Upper lobe of left lung (tissue), 6 donors: ENCODE measurements around the gene BNC2. TPM values are rescaled to one million over a fixed set of nuclear protein-coding genes. Genes with fewer than 3 reads are reported as not detected.

ENCODE experiments used
- ATAC-seq, 2 donors: fragments of 200-7000 bp; cut with Tn5 transposase; one replicate each; pipeline ENCODE4 v1.9.1; 2022; ENCODE audit warnings: mild to moderate bottlenecking in 2 of 2, moderate library complexity in 2 of 2; ENCODE audit not compliant: low FRiP score in 2 of 2
- DNase-seq, 2 donors: peaks; one replicate each; pipeline ENCODE4 v3.0.0-alpha.2; 2019 to 2020
- H3K27ac ChIP-seq, 4 donors: fragments of 200-600 bp; sonication (generic); one replicate each; pipeline ENCODE4 v1.5.1; 2016 to 2019
- H3K27me3 ChIP-seq, 4 donors: fragments of 200-600 bp; sonication (generic); one replicate each; pipeline ENCODE4 v1.5.1; 2017 to 2019
- H3K36me3 ChIP-seq, 4 donors: fragments of 200-600 bp; sonication (generic); one replicate each; pipeline ENCODE4 v1.5.1; 2016 to 2019
- H3K4me1 ChIP-seq, 4 donors: fragments of 200-600 bp; sonication (generic); one replicate each; pipeline ENCODE4 v1.5.1; 2018 to 2019
- H3K4me3 ChIP-seq, 4 donors: fragments of 200-600 bp; sonication (generic); one replicate each; pipeline ENCODE4 v1.5.1; 2017 to 2019; ENCODE audit warnings: mild to moderate bottlenecking in 2 of 4, moderate library complexity in 1 of 4
- H3K9me3 ChIP-seq, 4 donors: fragments of 200-600 bp; sonication (generic); one replicate each; pipeline ENCODE4 v1.5.1; 2018 to 2019
- CTCF ChIP-seq, 6 experiments: fragments of 450-650 bp in 4 of 6; fragments of 200-600 bp in 2 of 6; sonication (generic) in 2 of 6; IDR thresholded peaks; one replicate each; pipeline ENCODE4 v1.5.1; 2016 to 2019; ENCODE audit warnings: antibody characterized with exemption in 6 of 6
- EP300 ChIP-seq, 4 donors: sonication (generic); formaldehyde crosslinking; IDR thresholded peaks; one replicate each; pipeline ENCODE4 v1.5.1; 2017; ENCODE audit warnings: antibody characterized with exemption in 4 of 4, control low read depth in 2 of 4
- POLR2A ChIP-seq, 4 donors: fragments of 450-650 bp; IDR thresholded peaks; one replicate each; pipeline ENCODE4 v1.5.1; 2016 to 2017; ENCODE audit warnings: antibody characterized with exemption in 4 of 4, mild to moderate bottlenecking in 2 of 4
- POLR2AphosphoS5 ChIP-seq, 2 donors: sonication (generic); formaldehyde crosslinking; IDR thresholded peaks; one replicate each; pipeline ENCODE4 v1.5.1; 2017; ENCODE audit warnings: antibody characterized with exemption in 2 of 2
- WGBS, 2 donors: methylation state at CpG; one replicate each; pipeline ENCODE4 v1.1.5; 2017 to 2018; 5-methylcytosine and 5-hydroxymethylcytosine counted together
- total RNA-seq, 6 donors: library from RNA; depleted of rRNA in 4 of 6; stranded (reverse); fragments of >200 nt in 4 of 6; gene quantifications; one replicate each; pipeline versions ENCODE4 v1.1.0 to v1.2.1, GENCODE V29; 2016 to 2021
- donor health status: DM: no; HTN: no; CAD: no; lungs with moderate emphysema.
- donor health status: DM: no; HTN: yes; CAD: no; lungs with severe emphysema.

BNC2 gene
- total RNA-seq, 6 donors from 2014 or later: 4.6 to 21.7 (median 10.7) TPM

- Histone ChIP-seq H3K27ac (no peak overlapping the region), H3K4me3 (no peak overlapping the region), H3K4me1 (peaks cover 0 to 8% (median 0%) of the 10 kb centered on the region in 4 donors), H3K36me3 (no peaks in the 10 kb centered on the region), H3K27me3 (no peaks in the 10 kb centered on the region), H3K9me3 (no peaks in the 10 kb centered on the region)
- TF ChIP-seq POLR2AphosphoS5 (IDR thresholded peaks at IDR 0.05) (no peak), POLR2A (IDR thresholded peaks at IDR 0.05) (no peak), CTCF (IDR thresholded peaks at IDR 0.05) (no peak), EP300 (IDR thresholded peaks at IDR 0.05) (no peak)
- 50 to 74% methylated on average over 1 of the region's 1 CpG for WGBS, 2 donors
- ATAC-seq (peak in 1 of 2 donors; percentile 35), DNase-seq (no peak)
Measured at GRCh38 chr9:16625811-16626210, 244.7 kb downstream of the BNC2 start.

GRCh38 chr9:16625161-16625631 lies 245.3 kb downstream of the BNC2 start:
- Histone ChIP-seq H3K27ac (no peak overlapping the region), H3K4me1 (peaks cover 0 to 8% (median 0%) of the 10 kb centered on the region in 4 donors), H3K4me3 (no peak overlapping the region), H3K9me3 (no peaks in the 10 kb centered on the region), H3K36me3 (no peaks in the 10 kb centered on the region), H3K27me3 (no peaks in the 10 kb centered on the region)
- TF ChIP-seq EP300 (IDR thresholded peaks at IDR 0.05): no peak
- no peak for TF ChIP-seq POLR2AphosphoS5 (IDR thresholded peaks at IDR 0.05)
- TF ChIP-seq CTCF (IDR thresholded peaks at IDR 0.05): no peak
- TF ChIP-seq POLR2A (IDR thresholded peaks at IDR 0.05): no peak
- WGBS, 2 donors: 57 to 66% methylated on average over 9 of the region's 9 CpGs
- no peak for ATAC-seq
- DNase-seq: no peak

- H3K36me3 ChIP-seq: no peaks in the 10 kb centered on the region
- WGBS, 2 donors: 36 to 41% methylated on average over 3 of the region's 3 CpGs
- H3K9me3 ChIP-seq: no peaks in the 10 kb centered on the region
- no peaks in the 10 kb centered on the region for H3K27me3 ChIP-seq
- no peak overlapping the region for H3K27ac ChIP-seq
- TF ChIP-seq EP300 (IDR thresholded peaks at IDR 0.05): no peak
- no peak for TF ChIP-seq POLR2AphosphoS5 (IDR thresholded peaks at IDR 0.05)
- no peak for TF ChIP-seq POLR2A (IDR thresholded peaks at IDR 0.05)
- TF ChIP-seq CTCF (IDR thresholded peaks at IDR 0.05): no peak
- H3K4me1 ChIP-seq: peaks cover 0 to 8% (median 0%) of the 10 kb centered on the region in 4 donors
- H3K4me3 ChIP-seq: no peak overlapping the region
- no peak for DNase-seq
- no peak for ATAC-seq
Measured at GRCh38 chr9:16624744-16625117, 245.7 kb downstream of the BNC2 start.

GRCh38 chr9:16623989-16624743 lies 246.3 kb downstream of the BNC2 start:
- Histone ChIP-seq H3K4me3 (no peak overlapping the region), H3K36me3 (no peaks in the 10 kb centered on the region), H3K27ac (no peak overlapping the region), H3K4me1 (peaks cover 0 to 8% (median 0%) of the 10 kb centered on the region in 4 donors), H3K27me3 (no peaks in the 10 kb centered on the region), H3K9me3 (no peaks in the 10 kb centered on the region)
- no peak for TF ChIP-seq POLR2AphosphoS5 (IDR thresholded peaks at IDR 0.05)
- TF ChIP-seq CTCF (IDR thresholded peaks at IDR 0.05): no peak
- TF ChIP-seq EP300 (IDR thresholded peaks at IDR 0.05): no peak
- no peak for TF ChIP-seq POLR2A (IDR thresholded peaks at IDR 0.05)
- DNase-seq (no peak), ATAC-seq (no peak)
- WGBS, 2 donors: 85 to 92% methylated on average over 6 of the region's 6 CpGs

- WGBS, 2 donors: 92 to 94% methylated on average over 3 of the region's 3 CpGs
- TF ChIP-seq EP300 (IDR thresholded peaks at IDR 0.05) (no peak), CTCF (IDR thresholded peaks at IDR 0.05) (no peak), POLR2AphosphoS5 (IDR thresholded peaks at IDR 0.05) (no peak), POLR2A (IDR thresholded peaks at IDR 0.05) (no peak)
- peaks cover 0 to 8% (median 0%) of the 10 kb centered on the region in 4 donors for H3K4me1 ChIP-seq
- H3K27me3 ChIP-seq: no peaks in the 10 kb centered on the region
- H3K27ac ChIP-seq: no peak overlapping the region
- H3K36me3 ChIP-seq: no peaks in the 10 kb centered on the region
- no peaks in the 10 kb centered on the region for H3K9me3 ChIP-seq
- ATAC-seq: no peak
- no peak overlapping the region for H3K4me3 ChIP-seq
- DNase-seq: no peak
Measured at GRCh38 chr9:16622541-16622940, 247.9 kb downstream of the BNC2 start.
